ENCODE results near the gene CCM2. TPM values are rescaled to one million over a fixed set of nuclear protein-coding genes. Genes with fewer than 3 reads are reported as not detected.

Gene CCM2
- total and polyA plus RNA-seq, 12 donors: 36.1 to 84.5 (median 50.7) TPM

GRCh38 chr7:44956157-44956766 lies 43.7 kb upstream of the CCM2 start:
- intact Hi-C loops (cut with DNase I): no loop called here
- H3K9me3 ChIP-seq (replicated peaks in 1 of 3): no peaks in the 10 kb centered on the region
- H3K4me1 ChIP-seq (replicated peaks in 1 of 2): no peaks in the 10 kb centered on the region
- no peak overlapping the region for H3K4me3 ChIP-seq
- H3K36me3 ChIP-seq (replicated peaks in 1 of 2): no peaks in the 10 kb centered on the region
- H3K27ac ChIP-seq: no peak overlapping the region
- 85 to 90% (median 89%) methylated on average over 6 to 10 of the region's 10 CpGs for WGBS, 4 donors
- TF ChIP-seq POLR2A (IDR thresholded peaks at IDR 0.05) (no peak), CTCF (IDR thresholded peaks at IDR 0.05) (no peak)
- DNase-seq: no peak
- no peaks in the 10 kb centered on the region for H3K27me3 ChIP-seq

GRCh38 chr7:44958645-44959344 lies 41.2 kb upstream of the CCM2 start:
- H3K4me1 ChIP-seq (replicated peaks in 1 of 2): peaks cover 0 to 12% of the 10 kb centered on the region in 2 donors
- intact Hi-C loops (cut with DNase I): no loop called here
- H3K9me3 ChIP-seq (replicated peaks in 1 of 3): no peaks in the 10 kb centered on the region
- no peak for DNase-seq
- H3K36me3 ChIP-seq (replicated peaks in 1 of 2): no peaks in the 10 kb centered on the region
- no peak overlapping the region for H3K27ac ChIP-seq
- no peak overlapping the region for H3K4me3 ChIP-seq
- WGBS, 4 donors: 62 to 72% (median 66%) methylated on average over 8 of the region's 8 CpGs
- TF ChIP-seq POLR2A (IDR thresholded peaks at IDR 0.05): no peak
- TF ChIP-seq CTCF (IDR thresholded peaks at IDR 0.05): no peak
- H3K27me3 ChIP-seq: no peaks in the 10 kb centered on the region

- Histone ChIP-seq H3K36me3 (replicated peaks in 1 of 2) (no peaks in the 10 kb centered on the region), H3K27ac (no peak overlapping the region), H3K27me3 (no peaks in the 10 kb centered on the region), H3K4me3 (no peak overlapping the region), H3K4me1 (replicated peaks in 1 of 2) (peaks cover 0 to 12% of the 10 kb centered on the region in 2 donors), H3K9me3 (replicated peaks in 1 of 3) (no peaks in the 10 kb centered on the region)
- TF ChIP-seq POLR2A (IDR thresholded peaks at IDR 0.05) (no peak), CTCF (IDR thresholded peaks at IDR 0.05) (no peak)
- 70 to 78% (median 71%) methylated on average over 4 to 8 of the region's 8 CpGs for WGBS, 4 donors
- DNase-seq: no peak
- intact Hi-C loops (cut with DNase I): no loop called here
These were observed 40.5 kb upstream of the CCM2 start for GRCh38 chr7:44959433-44959951.

- Histone ChIP-seq H3K27me3 (no peaks in the 10 kb centered on the region), H3K27ac (no peak overlapping the region), H3K9me3 (replicated peaks in 1 of 3) (no peaks in the 10 kb centered on the region), H3K36me3 (replicated peaks in 1 of 2) (no peaks in the 10 kb centered on the region), H3K4me1 (replicated peaks in 1 of 2) (peaks cover 0 to 12% of the 10 kb centered on the region in 2 donors), H3K4me3 (no peak overlapping the region)
- intact Hi-C loops (cut with DNase I): no loop called here
- 62 to 78% (median 70%) methylated on average over 1 to 4 of the region's 4 CpGs for WGBS, 4 donors
- DNase-seq: no peak
- TF ChIP-seq POLR2A (IDR thresholded peaks at IDR 0.05) (no peak), CTCF (IDR thresholded peaks at IDR 0.05) (no peak)
These were observed 39.9 kb upstream of the CCM2 start for GRCh38 chr7:44960011-44960580.
